GM18517 (cell line): ENCODE measurements around the gene CCNY.

Experiments
- ATAC-seq: cut with Tn5 transposase; IDR thresholded peaks from one replicate; pipeline ENCODE4 v1.9.1; 2021; ENCODE audit warnings: mild to moderate bottlenecking, moderate library complexity; ENCODE audit not compliant: unreplicated experiment

CCNY gene

DNA sequence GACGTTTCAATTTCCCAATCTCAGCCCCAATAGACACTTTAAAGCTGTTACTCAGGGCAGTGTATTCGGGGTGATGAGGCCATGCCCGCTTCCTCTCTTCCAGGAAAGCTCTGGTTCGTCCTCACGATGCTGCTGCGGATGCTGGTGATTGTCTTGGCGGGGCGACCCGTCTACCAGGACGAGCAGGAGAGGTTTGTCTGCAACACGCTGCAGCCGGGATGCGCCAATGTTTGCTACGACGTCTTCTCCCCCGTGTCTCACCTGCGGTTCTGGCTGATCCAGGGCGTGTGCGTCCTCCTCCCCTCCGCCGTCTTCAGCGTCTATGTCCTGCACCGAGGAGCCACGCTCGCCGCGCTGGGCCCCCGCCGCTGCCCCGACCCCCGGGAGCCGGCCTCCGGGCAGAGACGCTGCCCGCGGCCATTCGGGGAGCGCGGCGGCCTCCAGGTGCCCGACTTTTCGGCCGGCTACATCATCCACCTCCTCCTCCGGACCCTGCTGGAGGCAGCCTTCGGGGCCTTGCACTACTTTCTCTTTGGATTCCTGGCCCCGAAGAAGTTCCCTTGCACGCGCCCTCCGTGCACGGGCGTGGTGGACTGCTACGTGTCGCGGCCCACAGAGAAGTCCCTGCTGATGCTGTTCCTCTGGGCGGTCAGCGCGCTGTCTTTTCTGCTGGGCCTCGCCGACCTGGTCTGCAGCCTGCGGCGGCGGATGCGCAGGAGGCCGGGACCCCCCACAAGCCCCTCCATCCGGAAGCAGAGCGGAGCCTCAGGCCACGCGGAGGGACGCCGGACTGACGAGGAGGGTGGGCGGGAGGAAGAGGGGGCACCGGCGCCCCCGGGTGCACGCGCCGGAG lies 271.4 kb downstream of the CCNY start:
- ATAC-seq: no peak

- no peak for ATAC-seq
These were observed 272.0 kb downstream of the CCNY start for GRCh38 chr10:35608328-35608672.

DNA sequence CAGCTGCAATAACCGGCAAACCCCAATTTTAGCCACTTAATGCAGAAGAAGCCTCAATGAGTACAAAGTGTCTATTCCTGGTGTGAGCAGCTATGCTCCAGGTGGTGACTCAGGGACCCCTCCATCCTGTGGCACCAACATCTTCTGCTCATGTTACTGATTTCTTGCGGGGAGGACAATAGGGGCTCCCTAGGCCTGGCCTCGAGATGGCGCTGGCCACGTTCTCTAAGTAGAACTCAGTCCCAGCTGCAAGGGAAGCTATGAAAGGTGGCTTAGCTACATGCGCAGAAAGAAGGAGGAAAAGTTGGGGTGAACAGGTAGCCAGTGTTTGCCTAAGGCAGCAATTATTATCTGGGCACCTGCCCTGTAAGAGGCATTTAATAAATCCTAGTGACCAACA lies 275.4 kb downstream of the CCNY start:
- no peak for ATAC-seq

- ATAC-seq: no peak
These were observed 276.2 kb downstream of the CCNY start for GRCh38 chr10:35612385-35613106.

GRCh38 chr10:35613107-35613440 lies 276.8 kb downstream of the CCNY start:
- no peak for ATAC-seq

GRCh38 chr10:35613597-35614226 lies 277.4 kb downstream of the CCNY start:
- no peak for ATAC-seq

DNA sequence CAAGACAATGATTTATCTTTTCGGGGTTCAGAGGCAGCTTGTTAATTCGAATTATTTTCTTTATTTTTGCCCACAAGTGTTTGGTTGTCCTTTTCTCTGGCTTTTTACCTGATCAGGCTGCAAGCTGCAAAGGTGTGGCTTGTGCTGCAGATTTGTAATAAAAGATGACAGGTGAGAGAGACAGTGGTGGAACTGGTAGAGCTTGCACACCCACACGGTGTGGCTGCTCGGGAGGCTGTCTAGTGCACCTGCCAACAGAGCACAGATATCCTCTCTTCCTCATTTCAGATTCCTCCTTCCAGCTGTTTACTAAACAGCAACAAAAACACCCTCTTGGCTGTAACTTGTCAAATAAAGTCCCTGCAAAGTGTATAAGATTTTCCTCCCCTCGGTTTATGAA lies 278.0 kb downstream of the CCNY start:
- no peak for ATAC-seq
